Esophagus muscularis mucosa (tissue), 4 donors: Measurements from ENCODE around the gene ALDH1A3.

Source experiments
- CTCF ChIP-seq, 3 experiments: fragments of 200-600 bp in 2 of 3; fragments of 450-650 bp in 1 of 3; sonication (generic) in 2 of 3; IDR thresholded peaks; one replicate each; pipeline ENCODE4 v1.5.1; 2017 to 2019; ENCODE audit warnings: antibody characterized with exemption in 3 of 3, mild to moderate bottlenecking in 2 of 3, moderate library complexity in 1 of 3
- EP300 ChIP-seq: sonication (generic); formaldehyde crosslinking; IDR thresholded peaks from one replicate; pipeline ENCODE4 v1.6.1; 2017; ENCODE audit warnings: antibody characterized with exemption
- POLR2A ChIP-seq: fragments of 450-650 bp; IDR thresholded peaks from one replicate; pipeline ENCODE4 v1.6.1; 2017; ENCODE audit warnings: antibody characterized with exemption, moderate library complexity, mild to moderate bottlenecking, low read depth
- POLR2AphosphoS5 ChIP-seq, 2 donors: sonication (generic); formaldehyde crosslinking; IDR thresholded peaks; one replicate each; pipeline ENCODE4 v1.6.1; 2017; ENCODE audit warnings: antibody characterized with exemption in 2 of 2

GRCh38 chr15:100909989-100910955 is 30.6 kb downstream of the ALDH1A3 start:
- TF ChIP-seq CTCF (IDR thresholded peaks at IDR 0.05): peak in 1 of 3 experiments; percentile 23
- no peak for TF ChIP-seq POLR2A
- TF ChIP-seq POLR2AphosphoS5 (IDR thresholded peaks at IDR 0.05): no peak
- no peak for TF ChIP-seq EP300
